Hepatocyte (in vitro differentiated cells): Measurements from ENCODE around the gene XRCC1.

ENCODE experiments used
- CTCF ChIP-seq: fragments of 200-600 bp; sonication (generic); IDR thresholded peaks from 2 replicates; pipeline ENCODE4 v1.5.1; 2016; ENCODE audit warnings: antibody characterized with exemption, mild to moderate bottlenecking; ENCODE audit not compliant: poor library complexity
- EZH2 ChIP-seq: fragments of 200-600 bp; sonication (generic); IDR thresholded peaks from 2 replicates; pipeline ENCODE4 v1.6.1; 2016; ENCODE audit warnings: antibody characterized with exemption, mild to moderate bottlenecking, borderline replicate concordance

GRCh38 chr19:43538922-43539321 is 36.4 kb downstream of the XRCC1 start:
- TF ChIP-seq CTCF (no peak), EZH2 (no peak)
